Stimulated activated CD4-positive, alpha-beta T cell treated with anti-CD3 and anti-CD28 coated beads, TNF-alpha, amount 100 ng/mL, for 4 hours (primary cell): ENCODE results near the gene C18orf32.
"Not testable (repeated sequence)": the region's sequence is repeated elsewhere in the genome, so short reads cannot be mapped to it uniquely, and the experiment has no call there.

Source experiments
- DNase-seq, 3 experiments: peaks; one replicate each; pipeline ENCODE4 v3.0.0-alpha.2; 2020; ENCODE audit warnings: low read depth in 3 of 3

C18orf32 gene

DNA sequence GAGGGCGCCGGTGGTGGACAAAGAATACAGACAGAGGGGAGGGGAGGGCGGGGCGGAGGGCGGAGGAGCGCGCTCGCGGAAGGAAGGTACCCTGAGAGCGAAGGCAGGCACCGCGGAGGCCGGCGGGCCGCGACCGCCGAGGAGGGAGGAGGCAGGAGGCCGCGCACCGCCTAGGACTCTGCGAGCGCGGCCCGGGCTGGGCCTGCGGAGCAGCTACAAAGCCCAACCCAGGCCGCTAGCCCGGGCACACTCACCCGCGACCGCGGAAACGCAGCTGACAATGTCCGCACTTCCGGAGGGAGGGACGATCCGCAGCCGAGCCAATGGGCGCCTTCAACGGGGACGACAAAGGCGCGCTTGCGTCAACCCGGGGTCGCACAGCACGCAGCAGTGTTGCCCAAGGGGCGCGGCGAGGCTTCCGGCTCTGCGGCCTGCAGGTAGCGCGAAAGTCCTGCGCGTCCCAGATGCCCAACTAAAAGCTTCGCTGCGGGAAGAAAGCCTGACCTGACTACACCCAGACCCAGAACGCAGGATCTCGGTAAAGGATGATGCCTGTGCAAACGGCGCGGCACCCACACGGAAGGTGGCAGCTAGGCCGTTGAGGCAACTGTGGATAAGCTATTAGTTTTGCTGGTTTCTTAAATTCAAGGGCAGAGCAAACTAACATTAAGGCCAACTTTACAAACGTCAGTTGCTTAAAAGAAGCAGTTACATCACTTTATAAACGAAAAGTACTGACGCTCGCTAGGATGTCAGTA, at the start of gene C18orf32:
C18orf32 (minus strand) TSS at position 282 of the 758 bp plus-strand sequence. CDS start 3,486 bp downstream, outside the sequence.
- peak; percentile 81 to 90 (median 85) for DNase-seq

DNA sequence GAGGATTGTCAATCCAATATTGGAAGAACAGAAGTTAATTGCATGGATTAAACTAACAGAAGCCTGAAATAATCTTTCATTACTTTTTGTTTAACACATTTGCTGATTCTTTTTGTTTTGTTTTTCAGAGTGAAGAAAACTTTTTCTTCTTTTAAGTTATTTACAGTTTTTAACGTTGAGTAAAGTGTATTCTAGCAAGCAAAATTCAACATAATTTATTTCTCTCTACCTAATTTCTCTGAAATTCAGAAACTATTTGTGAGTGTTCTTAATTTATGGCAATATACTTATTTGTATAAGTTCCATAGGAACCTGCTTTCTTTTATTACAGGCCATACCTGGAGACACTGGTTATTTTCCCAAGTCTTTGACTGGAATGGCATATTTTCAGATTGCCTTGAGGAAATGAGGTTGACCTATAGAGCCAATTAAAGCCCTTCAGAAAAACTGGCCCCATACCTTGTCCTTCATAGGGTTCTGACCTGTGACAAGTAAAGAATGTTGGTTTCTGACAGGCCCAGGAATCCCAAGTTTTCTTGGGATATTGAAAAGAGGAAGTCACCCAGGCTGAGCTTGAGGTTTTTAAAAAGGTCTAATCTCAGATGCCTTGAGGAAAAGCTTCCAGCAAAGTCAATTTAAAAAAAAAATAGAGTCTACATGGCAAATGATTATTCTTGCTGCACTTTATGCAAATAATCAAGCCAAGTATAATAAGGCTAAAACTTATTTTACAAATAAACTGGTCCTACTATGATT, 48.0 kb upstream of the C18orf32 start:
- DNase-seq, result no peak

DNA sequence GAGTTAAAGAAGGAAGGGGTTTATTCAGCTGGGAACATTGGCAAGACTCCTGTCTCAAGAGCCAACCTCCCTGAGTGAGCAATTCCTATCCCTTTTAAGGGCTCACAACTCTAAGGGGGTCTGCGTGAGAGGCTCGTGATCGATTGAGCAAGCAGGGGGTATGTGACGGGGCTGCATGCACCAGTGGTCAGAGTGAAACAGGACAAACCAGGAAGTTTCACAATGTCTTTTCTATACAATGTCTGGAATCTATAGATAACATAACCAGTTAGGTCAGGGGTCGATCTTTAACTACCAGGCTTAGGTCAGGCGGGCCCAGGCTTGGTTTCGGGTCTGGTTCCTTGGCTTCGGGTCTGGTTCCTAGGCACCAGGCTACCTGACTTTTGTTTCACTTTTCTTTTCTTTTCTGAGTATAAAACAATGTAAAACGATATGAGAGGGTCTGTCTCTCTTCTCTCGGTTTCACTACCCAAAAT, 44.7 kb upstream of the C18orf32 start:
- DNase-seq, result no peak

DNA sequence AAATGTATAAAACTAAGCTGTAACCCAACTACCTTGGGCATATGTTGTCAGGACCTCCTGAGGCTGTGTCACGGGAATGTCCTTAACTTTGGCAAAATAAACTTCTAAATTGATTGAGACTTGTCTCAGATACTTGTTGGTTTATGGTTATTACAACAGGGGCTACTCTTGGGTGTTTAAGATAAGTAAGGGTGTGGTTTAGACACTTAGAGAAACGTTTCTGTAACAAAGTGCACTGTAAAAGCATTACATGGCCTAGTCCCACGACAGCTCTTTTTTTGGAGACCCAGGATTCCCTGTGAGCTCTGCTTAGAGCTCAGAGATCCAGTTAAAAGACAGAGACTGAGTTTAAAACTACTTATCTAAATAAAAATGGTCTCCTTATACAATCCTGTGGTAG, 42.6 kb upstream of the C18orf32 start:
- no peak for DNase-seq

DNA sequence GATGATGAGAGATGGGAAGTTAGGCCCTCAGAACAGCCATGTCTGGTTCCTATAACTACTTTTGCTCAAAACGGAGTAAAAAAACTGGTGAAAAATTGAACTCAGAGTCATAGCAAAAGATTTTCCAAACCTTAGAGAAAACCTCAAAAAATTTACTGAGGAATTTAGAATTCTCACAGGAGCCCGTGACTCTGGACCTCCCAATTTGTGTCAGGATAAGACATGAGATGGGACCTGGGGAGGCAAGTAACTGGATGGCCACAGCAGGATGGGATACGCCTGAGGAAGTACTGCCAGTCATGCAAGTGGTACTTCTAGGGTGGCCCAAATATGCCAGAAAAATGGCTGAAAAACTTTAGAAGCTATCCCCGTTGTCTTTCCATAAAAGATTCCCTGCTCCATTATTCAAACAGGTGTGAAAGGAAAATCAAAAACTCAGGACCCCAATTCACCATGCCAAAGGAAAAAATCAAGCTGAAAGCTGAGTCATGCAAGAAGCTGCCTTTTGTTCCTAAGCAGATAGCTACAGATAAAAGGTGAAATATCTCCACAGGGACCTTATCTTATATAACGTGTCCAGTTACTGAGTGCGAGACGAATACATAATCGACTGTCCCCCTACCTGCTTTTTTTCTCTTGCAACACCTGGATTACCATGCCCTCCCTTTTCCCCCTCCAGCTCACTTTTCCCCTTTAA, 40.7 kb upstream of the C18orf32 start:
- DNase-seq, result no peak

DNA sequence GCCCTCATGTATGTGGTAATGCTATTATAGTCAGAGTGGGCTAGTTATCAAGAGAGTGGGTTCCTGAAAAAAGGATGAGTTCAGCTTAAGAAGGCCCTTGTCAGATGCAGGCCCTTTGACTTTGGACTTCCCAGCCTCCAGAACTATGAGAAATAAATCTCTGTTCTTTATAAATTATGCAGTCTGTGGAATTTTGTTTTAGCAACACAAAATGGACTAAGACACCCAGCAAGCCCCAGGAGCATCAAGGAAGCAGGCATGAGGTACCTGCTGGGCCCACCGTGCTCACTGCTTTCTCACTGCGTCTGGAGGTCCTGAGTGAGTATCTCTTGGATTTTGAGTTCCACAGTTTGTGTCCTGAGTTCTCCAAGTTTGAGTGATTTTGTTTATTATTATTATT, 38.9 kb upstream of the C18orf32 start:
- no peak for DNase-seq

DNA sequence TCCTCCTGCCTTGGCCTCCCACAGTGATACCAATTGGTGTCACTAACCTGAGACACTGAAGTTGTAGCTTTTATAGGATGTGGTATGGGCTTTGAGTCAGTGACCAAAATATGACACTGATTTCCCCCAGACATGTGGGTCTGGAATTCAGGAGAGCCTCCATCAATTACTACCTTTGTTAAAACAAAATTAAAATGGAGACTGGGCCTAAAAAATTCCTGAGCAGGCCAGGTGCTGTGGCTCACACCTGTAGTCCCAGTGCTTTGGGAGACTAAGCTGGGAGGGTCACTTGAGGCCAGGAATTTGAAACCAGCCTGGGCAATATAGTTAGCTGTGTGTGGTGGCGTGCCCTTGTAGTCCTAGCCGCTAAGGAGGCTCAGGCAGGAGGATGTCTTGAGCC, 37.9 kb upstream of the C18orf32 start:
- no peak for DNase-seq

DNA sequence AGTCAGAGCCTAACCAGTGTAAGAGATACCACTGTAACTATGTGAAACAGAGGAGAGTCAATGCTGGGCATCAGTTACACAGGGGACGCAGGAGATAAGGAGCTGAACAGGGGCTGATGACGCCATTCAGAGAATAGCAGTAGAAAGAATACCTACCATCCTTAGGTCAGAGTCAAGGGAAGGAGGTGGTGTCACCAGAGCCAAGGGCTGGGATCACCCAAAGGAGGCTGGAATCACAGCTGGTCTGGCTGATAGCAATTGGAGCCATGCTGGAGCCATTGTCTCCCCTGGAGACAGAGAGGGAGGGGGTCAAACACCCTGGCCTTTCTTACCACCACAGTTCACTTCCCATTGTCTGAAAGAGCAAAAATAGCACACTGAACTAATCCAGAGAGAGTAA, 37.3 kb upstream of the C18orf32 start:
- no peak for DNase-seq

DNA sequence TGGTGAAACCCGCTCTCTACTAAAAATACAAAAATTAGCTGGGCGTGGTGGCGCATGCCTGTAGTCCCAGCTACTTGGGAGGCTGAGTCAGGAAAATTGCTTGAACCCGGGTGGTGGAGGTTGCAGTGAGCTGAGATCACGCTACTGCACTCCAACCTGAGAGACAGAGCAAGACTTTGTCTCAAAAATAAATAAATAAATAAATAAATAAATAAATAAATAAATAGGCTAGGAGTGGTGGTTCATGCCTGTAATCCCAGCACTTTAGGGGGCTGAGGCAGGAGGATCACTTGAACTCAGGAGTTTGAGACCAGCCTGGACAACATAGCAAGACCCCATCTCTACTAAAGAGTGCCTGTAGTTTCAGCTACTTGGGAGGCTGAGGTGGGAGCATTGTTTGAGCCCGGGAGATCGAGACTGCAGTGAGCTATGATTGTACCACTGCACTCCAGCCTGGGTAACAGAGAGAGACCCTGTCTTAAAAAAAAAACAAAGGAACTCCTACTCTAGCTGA, 36.6 kb upstream of the C18orf32 start:
- not testable (repeated sequence) for DNase-seq

DNA sequence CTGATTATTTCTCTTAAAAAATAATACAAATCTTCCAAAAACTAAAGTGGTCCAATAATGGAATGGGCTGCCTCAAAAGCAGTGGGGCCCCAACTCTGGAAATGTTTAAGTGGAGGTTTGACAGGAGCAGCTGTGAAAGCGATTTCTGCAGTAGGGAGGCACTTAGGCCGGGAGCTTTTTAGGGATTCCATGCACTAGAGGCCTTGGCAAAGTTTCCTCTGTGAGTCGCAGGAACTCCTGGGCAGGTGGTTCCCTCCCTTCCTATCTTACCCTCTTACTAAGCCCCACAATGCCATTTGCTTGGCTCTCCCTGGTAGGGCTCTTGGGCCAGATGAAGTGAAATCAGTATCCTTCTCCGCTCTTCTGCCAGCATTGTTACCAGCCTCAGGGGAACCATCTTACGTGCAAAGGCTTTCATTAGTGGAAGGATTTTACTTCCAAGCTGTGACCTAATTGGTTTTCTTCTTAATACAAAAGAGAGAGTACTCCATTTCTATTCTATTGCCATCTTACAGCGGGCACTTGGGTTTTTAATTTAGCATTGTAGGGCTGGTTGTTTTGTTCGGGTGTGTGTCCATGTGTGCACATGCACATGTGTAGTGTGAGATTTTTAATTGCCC, 34.3 kb upstream of the C18orf32 start:
- DNase-seq, result no peak

DNA sequence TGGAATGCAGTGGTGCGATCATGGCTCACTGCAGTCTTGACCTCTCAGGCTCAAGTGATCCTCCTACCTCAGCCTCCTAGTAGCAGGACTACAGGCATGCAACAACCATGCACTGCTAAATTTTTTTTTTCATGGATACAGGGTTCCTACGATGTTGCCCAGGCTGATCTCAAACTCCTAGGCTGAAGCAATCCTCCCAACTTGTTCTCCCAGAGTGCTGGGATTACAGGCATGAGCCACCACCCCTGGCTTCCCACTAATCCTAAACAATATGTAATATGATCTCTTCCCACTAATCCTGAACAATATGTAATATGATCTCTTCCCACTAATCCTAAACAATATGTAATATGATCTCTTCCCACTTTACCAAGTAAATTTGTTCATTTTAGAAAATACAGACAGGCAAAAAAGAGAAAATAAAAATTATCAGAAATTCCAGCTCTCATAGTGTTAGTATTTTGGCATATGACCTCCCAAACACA, 33.7 kb upstream of the C18orf32 start:
- no peak for DNase-seq

DNA sequence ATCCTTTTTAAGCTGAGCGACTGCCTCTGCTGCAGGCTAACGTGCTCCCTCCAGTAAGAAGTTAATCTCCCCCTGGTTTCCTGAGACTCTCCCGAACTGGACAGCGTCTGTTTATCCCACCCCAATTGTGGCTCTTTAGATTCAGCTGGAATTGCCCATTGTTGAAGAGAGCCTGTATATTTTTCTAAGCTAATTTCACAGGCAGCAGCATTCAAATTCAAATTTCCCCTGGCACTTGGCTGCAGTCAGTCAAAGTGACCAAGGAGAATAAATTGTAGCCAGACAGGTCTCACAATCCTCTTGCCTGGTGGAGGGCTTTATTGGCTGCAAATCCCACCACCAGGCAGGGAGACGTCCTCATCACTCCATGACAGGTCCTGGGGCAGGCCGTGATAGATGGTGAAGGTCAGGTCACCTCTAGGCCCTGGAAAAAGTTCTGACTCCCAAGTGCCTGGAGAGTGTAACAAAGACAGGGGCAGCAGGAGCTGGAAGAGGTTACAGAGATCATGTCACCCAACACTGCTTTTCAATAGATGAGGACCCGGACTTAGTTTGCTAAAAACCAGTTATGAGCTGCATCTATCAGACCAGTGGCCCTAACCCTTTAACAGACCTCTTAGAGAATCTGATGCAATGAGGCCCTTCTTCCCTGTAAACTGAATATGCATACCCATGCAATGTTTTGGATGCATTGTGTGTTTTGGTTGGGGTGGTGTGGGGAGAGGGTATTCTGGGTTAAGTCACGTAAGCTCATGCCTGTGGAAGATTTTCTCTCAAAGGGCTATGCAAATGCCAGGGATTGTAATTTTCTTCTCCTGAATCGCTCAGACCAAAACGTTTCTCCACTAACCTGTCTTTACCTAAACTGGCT, 32.3 kb upstream of the C18orf32 start:
- DNase-seq, result no peak

DNA sequence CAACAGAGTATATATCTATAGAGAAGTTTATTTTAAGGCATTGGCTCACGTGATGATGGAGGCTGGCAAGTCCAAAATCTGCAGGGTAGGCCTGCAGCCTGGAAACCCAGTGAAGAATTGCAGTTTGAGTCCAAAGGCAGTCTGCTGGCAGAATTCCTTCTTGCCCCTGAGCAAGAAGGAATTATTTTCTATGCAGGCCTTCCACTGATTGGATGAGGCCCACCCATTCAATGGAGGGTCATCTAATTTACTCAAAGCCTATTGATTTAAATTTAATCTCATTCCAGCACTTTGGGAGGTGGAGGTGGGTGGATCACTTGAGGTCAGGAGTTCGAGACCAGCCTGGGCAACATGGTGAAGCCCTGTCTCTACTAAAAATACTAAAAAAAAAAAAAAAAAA, 30.4 kb upstream of the C18orf32 start:
- DNase-seq, result no peak

DNA sequence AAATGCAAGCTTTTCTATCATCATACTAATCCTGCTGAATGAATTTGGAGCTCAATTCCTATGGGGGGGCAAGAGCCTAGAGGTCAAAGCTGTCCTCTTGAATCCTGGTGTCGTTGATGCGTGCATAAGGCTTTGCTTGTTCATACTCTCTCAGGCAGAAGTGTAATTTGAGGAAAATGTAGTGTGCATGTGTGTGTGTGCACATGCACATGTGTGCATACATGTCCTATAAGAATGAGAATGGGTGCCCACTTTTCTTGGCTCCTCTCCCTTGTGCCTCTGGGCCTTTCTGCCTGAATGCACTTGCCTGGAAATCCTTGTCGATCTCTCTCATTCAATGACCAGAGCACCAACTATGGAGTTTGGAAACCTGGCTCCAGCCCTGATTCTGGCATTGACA, 28.5 kb upstream of the C18orf32 start:
- DNase-seq, result no peak

DNA sequence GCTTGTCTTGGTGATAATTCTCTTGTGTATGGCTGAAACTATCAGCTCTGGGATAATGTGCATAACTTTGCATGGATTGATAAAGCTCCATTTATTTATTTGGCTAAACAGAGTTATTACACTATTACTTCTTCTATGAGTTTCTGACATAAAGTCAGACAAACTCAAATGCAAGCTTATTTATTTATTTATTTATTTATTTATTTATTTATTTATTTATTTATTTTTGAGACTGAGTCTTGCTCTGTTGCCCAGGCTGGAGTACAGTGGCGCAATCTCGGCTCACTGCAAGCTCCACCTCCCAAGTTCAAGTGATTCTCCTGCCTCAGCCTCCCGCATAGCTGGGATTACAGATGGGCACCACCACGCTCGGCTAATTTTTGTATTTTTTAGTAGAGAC, 28.0 kb upstream of the C18orf32 start:
- not testable (repeated sequence) for DNase-seq

DNA sequence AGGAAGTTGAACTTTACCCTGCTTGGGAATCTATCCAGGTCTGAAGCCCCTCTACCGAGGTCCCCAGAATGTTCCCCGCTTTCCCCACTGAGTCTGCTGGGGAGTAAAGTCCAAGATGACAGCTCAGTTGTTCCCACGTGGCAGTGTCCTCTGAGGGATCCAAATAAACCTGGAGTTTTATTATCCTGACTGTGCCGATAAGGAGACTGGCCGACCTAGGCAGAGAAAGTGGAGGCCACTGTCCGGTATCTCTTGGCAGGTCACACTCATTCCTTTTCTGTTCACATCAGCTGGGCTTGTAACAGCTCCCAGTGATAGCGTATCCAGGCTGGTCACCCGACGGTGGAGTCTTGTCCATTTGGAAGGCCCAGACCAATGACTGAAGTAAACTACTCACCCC, 27.5 kb upstream of the C18orf32 start:
- no peak for DNase-seq

DNA sequence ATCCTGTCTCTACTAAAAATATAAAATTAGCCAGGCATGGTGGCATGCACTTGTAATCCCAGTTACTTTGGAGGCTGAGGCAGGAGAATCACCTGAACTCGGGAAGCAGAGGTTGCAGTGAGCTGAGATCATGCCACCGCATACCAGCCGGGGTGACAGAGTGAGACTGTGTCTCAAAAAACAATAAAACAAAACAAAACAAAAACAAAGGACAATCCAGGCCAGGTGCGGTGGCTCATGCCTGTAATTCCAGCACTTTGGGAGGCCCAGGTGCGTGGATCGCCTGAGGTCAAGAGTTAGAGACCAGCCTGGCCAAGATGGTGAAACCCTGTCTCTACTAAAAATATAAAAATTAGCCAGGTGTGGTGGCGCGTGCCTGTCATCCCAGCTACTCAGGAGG, 25.8 kb upstream of the C18orf32 start:
- not testable (repeated sequence) for DNase-seq

DNA sequence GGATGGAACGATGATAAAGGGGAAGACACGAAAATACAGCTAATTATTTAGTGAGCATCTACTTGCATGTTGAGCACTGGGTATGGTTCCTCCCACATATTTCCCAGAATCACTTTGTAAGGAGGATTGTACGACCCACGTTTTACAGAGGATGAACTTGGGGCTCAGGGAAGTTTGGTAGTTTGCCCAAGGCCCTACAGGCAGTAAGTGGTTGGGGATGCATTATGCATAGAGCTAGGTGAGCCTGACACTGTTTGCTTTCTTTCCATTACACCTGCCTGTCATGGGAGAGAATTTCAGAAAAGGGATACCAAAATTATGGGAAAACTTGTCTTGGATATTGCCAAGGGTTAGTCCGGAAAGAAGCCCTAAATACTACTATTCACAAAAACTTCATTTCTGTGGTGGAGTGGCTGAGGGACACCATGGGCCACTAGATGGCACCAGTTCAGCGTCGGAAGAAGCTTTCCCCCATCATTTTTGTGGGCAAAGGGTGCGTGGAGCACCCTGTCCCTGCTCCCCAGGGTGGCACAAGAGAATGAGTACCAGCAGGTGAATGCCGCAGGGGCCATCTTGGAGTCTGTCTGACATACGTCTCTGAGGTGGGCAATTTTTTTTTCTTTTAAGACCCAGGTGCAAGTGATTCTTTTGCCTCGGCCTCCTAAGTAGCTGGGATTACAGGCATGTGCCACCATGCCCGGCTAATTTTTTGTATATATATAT, 23.5 kb upstream of the C18orf32 start:
- peak; percentile 8 to 17 (median 10) for DNase-seq

DNA sequence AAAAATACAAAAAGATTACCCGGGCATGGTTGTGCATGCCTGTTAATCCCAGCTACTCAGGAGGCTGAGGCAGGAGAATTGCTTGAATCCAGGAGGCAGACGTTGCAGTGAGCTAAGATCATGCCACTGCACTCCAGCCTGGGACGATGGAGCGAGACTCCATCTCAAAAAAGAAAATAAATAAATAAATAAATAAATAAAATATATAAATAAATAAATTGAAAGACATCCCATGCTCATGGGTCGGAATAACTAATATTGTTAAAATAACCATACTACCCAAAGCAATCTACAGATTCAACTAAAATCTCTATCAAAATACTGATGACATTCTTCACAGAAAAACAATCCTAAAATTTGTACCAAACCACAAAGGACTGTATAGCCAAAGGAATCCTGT, 19.4 kb upstream of the C18orf32 start:
- not testable (repeated sequence) for DNase-seq

DNA sequence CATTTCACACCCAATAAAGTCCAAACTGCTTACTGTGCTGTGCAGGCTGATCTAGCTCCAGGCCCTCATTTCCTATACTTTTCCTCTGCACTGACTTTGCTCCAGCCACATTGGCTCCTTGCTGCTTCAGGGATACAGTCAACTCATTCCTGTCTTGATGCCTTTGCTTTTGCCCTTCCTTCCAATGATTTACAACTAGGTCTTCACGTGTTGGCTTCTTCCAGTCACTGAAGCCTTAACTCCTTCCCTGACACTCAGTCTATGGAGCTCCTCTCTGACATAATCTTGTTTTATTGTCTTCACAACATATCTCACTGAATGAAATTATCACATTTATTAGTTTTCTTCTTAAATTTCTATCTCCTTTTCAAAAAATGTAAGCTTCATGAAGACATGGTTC, 16.9 kb upstream of the C18orf32 start:
- DNase-seq, result no peak
